ENCODE data around the gene GNL2.
"Not testable (repeated sequence)": the region's sequence is repeated elsewhere in the genome, so short reads cannot be mapped to it uniquely, and the experiment has no call there.

GNL2 gene

GRCh38 chr1:37606481-37607263 lies 10.9 kb upstream of the GNL2 start:
- DNase-seq (ENCODE audit: low spot score), result no peak

GRCh38 chr1:37605806-37606474 lies 10.2 kb upstream of the GNL2 start:
- DNase-seq (ENCODE audit: low spot score), result no peak

- no peak for DNase-seq (ENCODE audit: low spot score)
These were observed 9.4 kb upstream of the GNL2 start for GRCh38 chr1:37605061-37605650.

- peak; percentile 31 for DNase-seq (ENCODE audit: low spot score)
These were observed 7.3 kb upstream of the GNL2 start for GRCh38 chr1:37602750-37603694.

GRCh38 chr1:37601441-37601840 lies 5.7 kb upstream of the GNL2 start:
- DNase-seq (ENCODE audit: low spot score), result no peak

GRCh38 chr1:37599940-37600339 lies 4.2 kb upstream of the GNL2 start:
- DNase-seq (ENCODE audit: low spot score), result no peak

GRCh38 chr1:37596182-37596667 lies 488 bp upstream of the GNL2 start:
- no peak for DNase-seq (ENCODE audit: low spot score)

- DNase-seq (ENCODE audit: low spot score), result no peak
These were observed 2.0 kb downstream of the GNL2 start for GRCh38 chr1:37593726-37594125.

GRCh38 chr1:37588939-37589338 lies 6.8 kb downstream of the GNL2 start:
- no peak for DNase-seq (ENCODE audit: low spot score)

GRCh38 chr1:37584544-37584943 lies 11.2 kb downstream of the GNL2 start:
- not testable (repeated sequence) for DNase-seq (ENCODE audit: low spot score)

GRCh38 chr1:37575692-37576091 lies 20.0 kb downstream of the GNL2 start:
- no peak for DNase-seq (ENCODE audit: low spot score)

- no peak for DNase-seq (ENCODE audit: low spot score)
These were observed 20.8 kb downstream of the GNL2 start for GRCh38 chr1:37574834-37575480.

- no peak for DNase-seq (ENCODE audit: low spot score)
These were observed 25.0 kb downstream of the GNL2 start for GRCh38 chr1:37570528-37571334.

GRCh38 chr1:37567023-37567422 lies 28.7 kb downstream of the GNL2 start:
- no peak for DNase-seq (ENCODE audit: low spot score)

- DNase-seq (ENCODE audit: low spot score), result no peak
These were observed 30.8 kb downstream of the GNL2 start for GRCh38 chr1:37564892-37565291.

- DNase-seq (ENCODE audit: low spot score), result no peak
These were observed 32.8 kb downstream of the GNL2 start for GRCh38 chr1:37562984-37563383.

GRCh38 chr1:37561133-37562132 lies 34.3 kb downstream of the GNL2 start:
- peak; percentile 7 for DNase-seq (ENCODE audit: low spot score)

GRCh38 chr1:37560401-37561132 lies 35.2 kb downstream of the GNL2 start:
- DNase-seq (ENCODE audit: low spot score), result no peak
